HepG2 (cell line): ENCODE measurements around the gene MCOLN1. TPM values are rescaled to one million over a fixed set of nuclear protein-coding genes. Genes with fewer than 3 reads are reported as not detected.
A peak's percentile ranks its signal among the peaks of the same experiment; 100 is the strongest.

Source experiments
- AHR ChIP-seq: IDR thresholded peaks from 2 replicates; pipeline ENCODE4 v1.6.1; 2018; ENCODE audit warnings: missing genetic modification reagents, missing compliant biosample characterization
- ATF7-NPFF ChIP-seq: sonication (generic); formaldehyde crosslinking; IDR thresholded peaks from 2 replicates; pipeline ENCODE4 v1.8.1; 2023; ENCODE audit warnings: mild to moderate bottlenecking, low read depth, missing genetic modification reagents, moderate library complexity
- BHLHE40 ChIP-seq: IDR thresholded peaks from 2 replicates; pipeline ENCODE4 v1.6.1; 2011; ENCODE audit warnings: low read length, improper control_type of control experiment
- GTF3A ChIP-seq: sonication (generic); formaldehyde crosslinking; conservative IDR thresholded peaks from 2 replicates; pipeline ENCODE4 v1.4.0; 2020; ENCODE audit warnings: mild to moderate bottlenecking, missing genetic modification reagents
- HOMEZ ChIP-seq: IDR thresholded peaks from 2 replicates; pipeline ENCODE4 v1.6.1; 2016; ENCODE audit warnings: low read depth
- KDM1A ChIP-seq: IDR thresholded peaks from 2 replicates; pipeline ENCODE4 v1.6.1; 2016; ENCODE audit warnings: missing compliant biosample characterization
- KIAA2018 ChIP-seq: sonication (generic); formaldehyde crosslinking; IDR thresholded peaks from 2 replicates; pipeline ENCODE4 v1.5.0; 2020; ENCODE audit warnings: mild to moderate bottlenecking, missing genetic modification reagents, borderline replicate concordance
- MIER2 ChIP-seq: IDR thresholded peaks from 2 replicates; pipeline ENCODE4 v1.6.1; 2016; ENCODE audit warnings: missing biosample characterization, missing genetic modification reagents
- RELA ChIP-seq: sonication (generic); formaldehyde crosslinking; IDR thresholded peaks from 2 replicates; pipeline ENCODE4 v1.4.0; 2020; ENCODE audit warnings: missing genetic modification reagents
- RFX3 ChIP-seq: IDR thresholded peaks from 2 replicates; pipeline ENCODE4 v1.6.1; 2016; ENCODE audit warnings: missing biosample characterization, missing genetic modification reagents
- THYN1 ChIP-seq: sonication (generic); formaldehyde crosslinking; IDR thresholded peaks from 2 replicates; pipeline ENCODE4 v1.8.1; 2023; ENCODE audit warnings: low read depth, mild to moderate bottlenecking, moderate library complexity, missing genetic modification reagents, borderline replicate concordance
- ZBTB43 ChIP-seq: sonication (generic); formaldehyde crosslinking; conservative IDR thresholded peaks from 2 replicates; pipeline ENCODE4 v1.4.0; 2020; ENCODE audit warnings: missing genetic modification reagents
- ZFP36L1 ChIP-seq: sonication (generic); formaldehyde crosslinking; IDR thresholded peaks from 2 replicates; pipeline ENCODE4 v1.8.0; 2022; ENCODE audit warnings: mild to moderate bottlenecking, missing genetic modification reagents, moderate library complexity
- ZNF256 ChIP-seq: sonication (generic); formaldehyde crosslinking; conservative IDR thresholded peaks from 2 replicates; pipeline ENCODE4 v1.4.0; 2020; ENCODE audit warnings: missing genetic modification reagents
- ZNF414 ChIP-seq: sonication (generic); formaldehyde crosslinking; IDR thresholded peaks from 2 replicates; pipeline ENCODE4 v1.5.0; 2020; ENCODE audit warnings: missing genetic modification reagents
- ZNF709 ChIP-seq: sonication (generic); formaldehyde crosslinking; IDR thresholded peaks from 2 replicates; pipeline ENCODE4 v1.5.0; 2020; ENCODE audit warnings: mild to moderate bottlenecking, missing genetic modification reagents
- ZNF768 ChIP-seq: sonication (generic); formaldehyde crosslinking; IDR thresholded peaks from 2 replicates; pipeline ENCODE4 v1.4.0; 2020; ENCODE audit warnings: missing genetic modification reagents
- polyA plus RNA-seq, 8 experiments: library from polyadenylated mRNA; depleted of rRNA in 3 of 8; stranded (reverse) in 7 of 8; unstranded in 1 of 8; fragments of >200 nt; fragmentation: Illumina TruSeq in 4 of 8; extraction: Trizol in 4 of 8; gene quantifications; 2 replicates each; pipeline versions ENCODE4 v1.2.1 to v1.2.3, GENCODE V29; 2011 to 2016; ENCODE audit warnings: low read depth in 4 of 8, missing spikeins in 1 of 8, mixed read lengths in 1 of 8; ENCODE audit not compliant: insufficient read depth in 1 of 8
- total RNA-seq, 5 experiments: library from RNA; depleted of rRNA; stranded (reverse); fragments of >200 nt; fragmentation: Illumina TruSeq; extraction: Trizol; gene quantifications; 2 replicates each; pipeline ENCODE4 v1.2.3, GENCODE V29; 2016; ENCODE audit warnings: low read depth in 1 of 5

The MCOLN1 gene
- total and polyA plus RNA-seq, 2 of the 13 experiments (the other 11 are each of a cell fraction or from before 2014, with no cell fraction given) = 3.4 to 15.7 TPM

GRCh38 chr19:7535047-7535997, 12.9 kb downstream of the MCOLN1 start, which contains the start of gene PNPLA6 (continued):
- TF ChIP-seq KIAA2018 (no peak), MIER2 (CRISPR knock-in tag) (peak; percentile 65; the same call in 1 of the 2 replicates), GTF3A (no peak), ZNF768 (peak; percentile 60; the same call in 1 of the 2 replicates), BHLHE40 (no peak), ZNF414 (CRISPR knock-in tag) (no peak), ZNF709 (CRISPR knock-in tag) (no peak), ZNF256 (CRISPR knock-in tag) (no peak), ZBTB43 (CRISPR knock-in tag) (peak; percentile 63; the same call in 1 of the 2 replicates), ZFP36L1 (no peak), KDM1A (CRISPR knock-in tag) (peak; percentile 92), ATF7-NPFF (peak; percentile 84; the same call in 1 of the 2 replicates), RFX3 (CRISPR knock-in tag) (0 out of 2 replicates have a peak, but pooled peaks have one; percentile 8), AHR (CRISPR knock-in tag) (peak; percentile 61; the same call in 1 of the 2 replicates), HOMEZ (CRISPR knock-in tag) (0 out of 2 replicates have a peak, but pooled peaks have one; percentile 2), RELA (CRISPR knock-in tag) (no peak), THYN1 (CRISPR knock-in tag) (no peak)
